Activated effector memory CD4-positive, alpha-beta T cell treated with anti-CD3 and anti-CD28 coated beads, Interleukin-2, amount 50 U/mL, for 16 hours (primary cell): ENCODE measurements around the gene MEF2D.
A peak's percentile ranks its signal among the peaks of the same experiment; 100 is the strongest.

Experiments
- DNase-seq: peaks from one replicate; pipeline ENCODE4 v3.0.0-alpha.2; 2020

The MEF2D gene

DNA sequence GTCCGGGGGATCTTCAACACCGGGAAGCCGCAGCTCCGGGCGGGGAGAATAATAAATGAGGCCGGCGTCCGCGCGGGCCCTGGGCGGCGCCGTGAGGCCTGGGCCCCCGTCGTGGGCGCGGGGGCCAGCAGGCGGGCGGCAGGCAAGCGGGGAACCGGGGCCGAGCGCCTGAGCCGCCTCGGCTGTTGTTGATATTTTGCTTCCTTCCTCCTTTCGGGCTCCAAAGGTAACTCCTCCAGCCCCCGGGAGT lies at the start of gene MEF2D:
Gene MEF2D (minus strand): TSS at position 233 of the 250 bp plus-strand sequence. CDS start 17,483 bp downstream, outside the sequence.
- no peak for DNase-seq

DNA sequence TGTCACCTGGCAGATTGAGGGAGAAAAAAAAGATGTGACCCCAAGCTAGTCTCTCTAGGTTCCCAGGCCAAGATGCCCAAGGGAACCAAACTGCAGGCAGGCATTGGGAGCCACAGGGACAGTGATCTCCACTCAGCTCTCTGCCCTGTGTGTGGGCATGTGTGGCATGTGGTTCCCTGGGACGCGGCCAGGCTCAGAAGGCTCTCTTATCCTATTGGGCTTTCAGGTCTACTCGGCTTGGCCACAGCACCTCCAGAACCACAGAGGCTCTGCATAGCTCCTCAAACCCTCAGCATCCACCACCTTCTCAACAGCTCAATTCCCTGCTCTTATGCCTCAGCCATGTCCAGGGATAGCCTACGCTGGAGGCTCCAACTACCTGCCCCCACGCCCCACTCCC lies 49.8 kb upstream of the MEF2D start:
- DNase-seq: no peak

- DNase-seq: no peak
These were observed 49.3 kb upstream of the MEF2D start for GRCh38 chr1:156549831-156550230.

DNA sequence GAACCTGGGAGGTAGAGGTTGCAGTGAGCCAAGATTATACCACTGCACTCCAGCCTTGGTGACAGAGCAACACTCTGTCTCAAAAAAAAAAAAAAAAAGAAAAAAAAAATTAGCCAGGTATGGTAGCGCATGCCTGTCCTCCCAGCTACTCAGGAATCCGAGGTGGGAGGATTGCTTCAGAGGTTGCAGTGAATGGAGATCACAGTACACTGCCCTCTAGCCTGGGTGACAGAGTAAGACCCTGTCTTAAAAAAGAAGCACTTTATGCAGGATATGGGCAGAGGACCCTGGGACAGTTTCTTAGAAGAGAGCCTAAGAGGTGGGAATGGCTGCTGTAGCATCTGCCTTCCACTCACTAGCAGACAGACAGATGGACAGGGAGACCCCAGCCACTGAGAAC lies 48.8 kb upstream of the MEF2D start:
- DNase-seq: no peak

- DNase-seq: no peak
These were observed 47.4 kb upstream of the MEF2D start for GRCh38 chr1:156547982-156548381.

DNA sequence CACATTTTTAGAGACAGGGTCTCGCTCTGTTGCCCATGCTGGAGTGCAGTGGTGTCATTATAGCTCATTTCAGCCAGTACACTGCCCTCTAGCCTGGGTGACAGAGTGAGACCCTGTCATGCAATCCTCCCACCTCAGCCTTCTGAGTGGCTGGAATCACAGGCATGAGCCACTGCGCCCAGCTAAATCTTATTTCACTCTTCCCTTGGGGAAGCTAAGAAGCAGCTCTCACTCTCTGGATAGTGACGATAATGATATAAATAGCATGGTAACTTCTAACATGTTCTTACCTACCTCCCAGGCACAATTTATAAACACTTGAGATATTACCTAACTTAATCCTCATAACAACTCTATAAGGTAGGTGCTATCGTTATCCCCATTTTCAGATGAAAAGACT lies 46.9 kb upstream of the MEF2D start:
- DNase-seq: peak; percentile 12

DNA sequence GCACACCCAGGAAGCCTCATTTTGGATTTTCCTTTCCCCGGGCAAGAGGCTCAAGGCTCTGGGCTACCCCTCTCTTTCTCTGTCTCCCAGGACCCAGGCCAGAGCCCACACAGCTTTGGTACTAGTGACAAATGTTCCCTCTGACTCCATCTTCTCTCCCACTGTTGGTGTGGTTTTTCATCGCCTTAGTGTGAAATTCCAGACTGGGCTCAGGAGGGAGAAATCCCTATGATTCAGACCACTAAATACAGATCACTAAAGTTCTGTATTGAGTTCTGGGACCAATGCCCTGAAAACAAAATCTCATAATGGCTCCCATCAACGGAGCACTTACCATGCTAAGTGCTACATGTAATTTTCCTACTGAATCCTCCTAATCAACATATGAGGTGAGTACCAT lies 45.7 kb upstream of the MEF2D start:
- peak; percentile 28 for DNase-seq

- peak; percentile 10 for DNase-seq
These were observed 44.1 kb upstream of the MEF2D start for GRCh38 chr1:156544592-156545102.

DNA sequence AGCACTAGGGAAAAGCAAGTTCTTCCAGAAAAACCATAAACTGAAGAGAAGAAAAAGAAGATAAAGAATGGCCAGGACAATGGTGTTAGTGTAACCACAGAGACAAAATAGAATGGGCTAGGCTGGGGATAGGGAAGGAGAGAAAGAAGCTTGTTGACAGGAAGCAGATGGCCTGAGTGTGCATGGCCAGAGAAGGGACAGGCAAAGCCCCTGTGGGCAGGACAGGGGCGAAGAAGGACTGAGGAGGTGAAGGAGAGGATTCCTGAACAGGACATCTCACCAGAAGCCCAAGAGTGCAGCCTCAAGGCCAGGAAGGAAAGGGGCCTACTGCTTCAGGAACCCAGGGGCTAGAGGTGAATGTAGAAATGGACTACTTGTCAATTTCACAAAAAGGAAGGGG lies 42.5 kb upstream of the MEF2D start:
- DNase-seq: peak; percentile 8

DNA sequence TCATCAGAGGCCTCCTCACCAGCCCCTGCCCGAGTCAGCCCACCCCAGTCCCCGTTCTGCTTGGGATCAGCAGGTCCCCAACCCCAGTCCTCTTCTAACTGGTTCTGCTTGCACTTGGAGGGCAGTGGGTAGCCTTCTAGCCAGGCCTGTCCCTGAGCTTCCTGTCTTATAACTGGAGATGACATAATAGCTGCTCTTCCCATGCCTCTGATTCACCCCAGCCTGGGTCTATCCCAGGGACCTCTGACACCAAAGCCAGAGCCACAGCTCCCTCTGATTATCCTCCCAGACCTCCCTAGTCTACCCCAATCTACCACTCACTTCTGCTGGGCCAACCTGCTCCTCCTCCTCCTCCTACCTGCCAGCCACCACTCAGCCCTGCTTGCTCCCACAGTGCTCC lies 40.4 kb upstream of the MEF2D start:
- DNase-seq: no peak

DNA sequence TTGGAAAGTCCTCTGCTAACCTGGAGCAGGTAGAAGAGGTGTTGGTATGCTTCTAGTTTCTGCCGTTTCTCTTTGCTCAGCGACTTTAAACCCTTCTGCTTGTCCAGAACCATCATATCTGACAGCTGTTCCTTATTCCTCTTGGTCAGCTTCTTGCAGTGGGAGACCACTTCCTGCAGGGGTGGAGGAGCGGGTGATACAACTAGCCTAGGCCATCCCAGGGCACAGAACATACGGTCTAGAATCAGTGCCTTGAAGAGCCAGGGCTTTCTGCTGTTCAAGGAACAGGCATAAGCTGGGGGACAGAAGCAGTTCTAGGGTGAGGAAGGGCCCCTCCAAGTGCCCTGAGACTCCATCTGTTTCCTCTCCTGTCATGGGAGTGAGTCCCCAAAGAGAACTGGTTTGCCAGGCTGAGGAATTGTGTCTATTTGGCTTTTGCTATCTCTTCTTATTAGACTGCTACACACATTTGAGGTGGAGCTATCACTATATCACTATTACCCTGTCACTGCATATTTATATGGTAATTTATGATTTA lies 39.3 kb upstream of the MEF2D start:
- DNase-seq: peak; percentile 42

- peak; percentile 56 for DNase-seq
These were observed 38.3 kb upstream of the MEF2D start for GRCh38 chr1:156538711-156539440.

DNA sequence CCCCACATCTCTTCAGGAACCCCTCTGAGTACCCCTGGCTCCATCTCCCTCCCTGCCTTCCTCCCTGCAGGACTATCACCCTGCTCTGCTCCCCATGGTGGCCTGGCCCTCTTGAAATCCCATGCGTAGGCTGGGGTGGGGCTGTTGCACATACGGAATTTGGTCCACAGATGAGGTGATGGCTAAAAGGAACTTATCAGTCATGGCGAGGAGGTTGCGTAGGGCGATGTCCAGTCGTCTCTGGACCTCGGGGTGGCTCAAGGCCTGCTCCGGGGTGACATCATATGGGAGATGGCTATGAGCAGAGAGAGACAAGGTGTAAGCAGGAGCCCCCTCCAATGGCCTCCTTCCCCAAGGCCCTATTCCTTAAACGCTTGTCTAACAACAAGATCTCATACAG lies 36.5 kb upstream of the MEF2D start:
- DNase-seq: no peak

DNA sequence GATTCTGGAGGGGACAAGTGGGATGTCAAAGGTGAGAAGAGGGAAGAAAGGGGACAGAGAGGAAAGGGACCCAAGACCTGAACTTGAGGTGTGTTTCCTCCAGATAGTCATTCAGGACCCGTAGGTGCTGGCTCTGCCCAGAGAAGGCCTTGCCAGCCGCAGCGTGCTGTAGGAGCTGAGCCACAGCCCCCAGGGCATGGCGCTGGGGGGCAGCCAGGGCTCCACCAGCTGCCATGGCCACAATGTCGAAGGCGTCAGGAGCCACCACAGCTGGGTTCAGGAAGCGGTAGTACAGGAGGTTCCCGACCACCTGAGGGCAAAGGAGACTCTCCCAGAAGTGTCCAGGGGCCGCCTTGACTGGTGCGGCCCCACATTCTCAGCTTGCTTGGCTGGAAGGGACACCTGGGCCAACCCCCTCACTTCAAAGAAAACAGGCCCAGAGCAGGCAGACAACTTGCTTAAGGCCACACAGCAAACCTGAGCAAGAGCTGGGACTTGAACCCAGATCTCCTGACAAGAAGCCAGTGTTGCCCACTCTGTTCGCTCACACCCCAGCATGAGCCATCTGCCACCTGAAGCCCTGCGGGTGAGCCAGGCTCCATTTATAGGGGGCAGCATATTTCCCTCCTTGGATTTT lies 34.0 kb upstream of the MEF2D start:
- DNase-seq: no peak

GRCh38 chr1:156533568-156534220 lies 33.1 kb upstream of the MEF2D start:
- DNase-seq: no peak

- DNase-seq: no peak
These were observed 31.8 kb upstream of the MEF2D start for GRCh38 chr1:156532374-156532773.

DNA sequence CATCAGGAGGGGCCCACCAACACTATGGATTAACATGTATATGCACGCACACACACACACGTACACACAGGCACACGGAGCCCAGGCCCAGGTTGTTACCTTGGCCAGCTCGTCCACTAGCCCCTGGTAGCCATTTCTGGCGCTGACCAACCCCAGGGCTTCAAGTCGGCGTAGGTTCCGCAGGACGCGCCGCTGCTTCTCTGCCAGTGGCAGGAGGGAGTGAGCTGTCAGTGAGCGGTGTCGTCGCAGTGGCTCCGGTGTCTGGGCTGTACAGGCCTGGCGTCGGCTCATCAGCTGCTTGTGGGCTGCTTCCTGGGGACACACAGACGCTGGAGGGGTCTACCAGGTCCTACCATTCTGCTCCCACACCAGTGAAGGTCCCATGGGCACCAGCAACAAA lies 29.4 kb upstream of the MEF2D start:
- DNase-seq: no peak

DNA sequence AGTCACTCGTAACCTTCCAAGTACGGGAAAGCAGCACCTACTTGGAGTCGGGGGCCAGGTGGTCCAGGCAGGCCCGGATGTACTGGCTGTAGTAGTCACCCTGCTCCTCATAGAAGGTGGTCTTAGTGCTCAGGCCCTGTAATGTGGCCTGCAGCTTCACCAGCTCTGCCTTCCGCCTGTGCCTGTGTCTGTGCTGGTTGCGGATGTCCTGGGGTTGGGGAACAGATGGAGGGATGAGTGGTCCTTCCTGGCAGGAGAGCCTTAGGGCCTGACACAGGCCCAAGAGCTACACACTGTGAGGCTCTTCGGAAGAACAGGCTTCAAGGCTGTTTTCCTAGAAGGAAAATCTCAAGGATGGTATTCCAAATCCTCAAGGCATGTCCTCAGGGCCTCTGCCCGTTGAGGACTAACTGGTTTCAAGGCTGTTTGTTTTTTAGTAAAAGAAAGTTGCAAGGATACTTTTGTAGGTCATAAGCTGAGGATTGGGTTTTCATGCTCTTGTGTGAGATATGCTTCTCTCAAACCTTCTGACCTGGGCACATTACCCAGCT lies 28.4 kb upstream of the MEF2D start:
- DNase-seq: no peak

- DNase-seq: no peak
These were observed 27.7 kb upstream of the MEF2D start for GRCh38 chr1:156528231-156528630.

DNA sequence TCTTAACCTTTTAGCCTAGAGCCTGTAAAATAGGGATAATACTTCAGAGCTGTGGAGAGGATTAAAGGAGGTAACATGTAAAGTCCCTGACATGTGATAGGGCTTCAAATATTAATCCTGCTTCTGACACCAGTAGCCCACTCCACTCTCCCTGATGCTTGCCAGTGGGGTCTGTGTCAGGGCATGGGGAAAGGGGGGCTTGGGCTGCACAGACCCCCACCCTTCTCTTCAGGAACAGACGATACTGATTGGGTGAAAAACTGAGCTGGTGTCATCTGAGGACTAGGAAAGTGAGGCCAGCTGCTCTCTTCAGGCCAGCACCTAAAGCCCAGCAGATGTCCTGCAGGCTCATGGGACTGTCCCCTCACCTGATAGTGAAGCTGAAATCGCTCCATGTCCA lies 27.0 kb upstream of the MEF2D start:
- no peak for DNase-seq

- no peak for DNase-seq
These were observed 25.4 kb upstream of the MEF2D start for GRCh38 chr1:156525856-156526489.

- no peak for DNase-seq
These were observed 24.5 kb upstream of the MEF2D start for GRCh38 chr1:156525071-156525501.

DNA sequence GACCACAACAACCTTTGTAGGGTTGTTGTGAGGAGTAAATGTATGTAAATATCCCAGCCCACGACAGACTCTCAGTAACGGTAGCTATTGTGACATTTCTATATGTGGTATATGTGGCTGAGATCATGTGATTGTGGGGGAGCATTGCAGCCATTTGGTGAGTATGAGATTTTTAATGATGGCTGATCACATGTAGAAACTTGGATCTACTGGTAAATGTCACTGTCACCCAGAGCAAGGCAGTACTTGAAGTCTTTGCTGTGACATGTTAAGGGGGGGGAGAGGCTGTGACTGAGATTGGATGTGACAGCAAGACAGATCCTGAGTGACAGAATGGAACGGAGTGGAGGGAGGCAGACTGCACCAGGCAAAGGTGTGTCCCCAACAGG lies 23.9 kb upstream of the MEF2D start:
- no peak for DNase-seq
